Endothelial cell of umbilical vein (primary cell): ENCODE measurements around the gene GPRC5D. TPM values are rescaled to one million over a fixed set of nuclear protein-coding genes. Genes with fewer than 3 reads are reported as not detected.

Source experiments
- BruUV-seq: library from RNA; stranded (reverse); fragments of 400-500 nt; replicated peaks from 2 replicates; lab custom pipeline; 2021; lab: Mats Ljungman, UMichigan
- CTCF ChIA-PET: fragments of 300-600, 350-600 bp; sonication (Branson Sonifier 250); formaldehyde crosslinking; loops from one replicate; lab custom pipeline; 2021; ENCODE audit warnings: antibody characterized with exemption, inconsistent platforms; lab: Charles Lee
- POLR2A ChIA-PET: fragments of 300-600, 350-600 bp; sonication (Branson Sonifier 250); formaldehyde crosslinking; loops from one replicate; lab custom pipeline; 2021; ENCODE audit warnings: antibody characterized with exemption, inconsistent platforms; lab: Charles Lee
- DNase-seq: peaks from one replicate; pipeline ENCODE4 v3.0.0-alpha.2; 2011; ENCODE audit warnings: low read depth, low spot score
- FAIRE-seq: peaks from 2 replicates; lab custom pipeline; 2011; peaks lifted over from hg19 to GRCh38; lab: Jason Lieb, UNC
- H2AFZ ChIP-seq: 2 replicates; pipeline ENCODE4 v1.6.0; 2012; ENCODE audit warnings: low read depth, low read length, control low read depth, inconsistent platforms
- H3K27ac ChIP-seq: 2 replicates; pipeline ENCODE4 v1.5.1; 2011; ENCODE audit warnings: low read depth, mild to moderate bottlenecking, control low read depth, low read length, moderate library complexity; ENCODE audit not compliant: insufficient read depth
- H3K27me3 ChIP-seq, 2 experiments: 2 replicates each; pipeline versions ENCODE4 v1.6.0 to v1.6.1; 2011; ENCODE audit warnings: low read length in 2 of 2, mixed read lengths in 1 of 2; ENCODE audit not compliant: control insufficient read depth in 2 of 2, insufficient read depth in 2 of 2
- H3K36me3 ChIP-seq, 2 experiments: 2 replicates in 1 of 2; 3 replicates in 1 of 2; pipeline ENCODE4 v1.5.1; 2011; ENCODE audit warnings: low read length in 2 of 2, mild to moderate bottlenecking in 1 of 2, moderate library complexity in 1 of 2; ENCODE audit not compliant: control insufficient read depth in 2 of 2, insufficient read depth in 2 of 2; ENCODE audit errors: extremely low read depth in 1 of 2
- H3K4me1 ChIP-seq: 3 replicates; pipeline ENCODE4 v1.5.1; 2011; ENCODE audit warnings: mild to moderate bottlenecking, low read length; ENCODE audit not compliant: control insufficient read depth, insufficient read depth; ENCODE audit errors: extremely low read depth
- H3K4me2 ChIP-seq: 2 replicates; pipeline ENCODE4 v1.6.1; 2011; ENCODE audit warnings: low read length, control low read depth, mixed read lengths; ENCODE audit not compliant: insufficient read depth
- H3K4me3 ChIP-seq, 3 experiments: fragments of 200-600 bp in 1 of 3; sonication (generic), shearing (Covaris generic) in 1 of 3; replicated peaks in 1 of 3; 2 replicates each; pipeline ENCODE4 v1.5.1; 2011 to 2016; ENCODE audit warnings: control low read depth in 3 of 3, low read length in 3 of 3, mild to moderate bottlenecking in 2 of 3, inconsistent platforms in 1 of 3, low read depth in 1 of 3, moderate library complexity in 1 of 3; ENCODE audit not compliant: insufficient read depth in 1 of 3
- H3K79me2 ChIP-seq: 2 replicates; pipeline ENCODE4 v1.6.0; 2012; ENCODE audit warnings: low read length, inconsistent platforms; ENCODE audit not compliant: control insufficient read depth, insufficient read depth
- H3K9ac ChIP-seq: replicated peaks from 2 replicates; pipeline ENCODE3; 2011; ENCODE audit warnings: low read length, control low read depth; ENCODE audit not compliant: insufficient read depth; ENCODE audit errors: extremely low read depth
- H3K9me1 ChIP-seq: replicated peaks from 3 replicates; pipeline ENCODE4 v1.6.0; 2011; ENCODE audit warnings: mild to moderate bottlenecking, low read length; ENCODE audit not compliant: control insufficient read depth, insufficient read depth; ENCODE audit errors: extremely low read depth
- H3K9me3 ChIP-seq: replicated peaks from 2 replicates; pipeline ENCODE4 v1.5.1; 2012; ENCODE audit warnings: low read length, inconsistent platforms; ENCODE audit not compliant: control insufficient read depth, insufficient read depth
- H4K20me1 ChIP-seq: replicated peaks from 2 replicates; pipeline ENCODE3; 2011; ENCODE audit warnings: mild to moderate bottlenecking, low read length; ENCODE audit not compliant: control insufficient read depth, insufficient read depth; ENCODE audit errors: extremely low read depth
- CTCF ChIP-seq, 2 donors: IDR thresholded peaks; 1 replicate in 1 of 2; 2 replicates in 1 of 2; pipeline ENCODE4 v1.5.1; 2011; ENCODE audit warnings: low read length in 2 of 2, mild to moderate bottlenecking in 2 of 2, moderate library complexity in 2 of 2, control low read depth in 1 of 2, inconsistent platforms in 1 of 2, low read depth in 1 of 2; ENCODE audit not compliant: insufficient read depth in 1 of 2; ENCODE audit errors: extremely low read depth in 1 of 2
- EZH2 ChIP-seq: IDR thresholded peaks from 2 replicates; pipeline ENCODE4 v1.6.1; 2012; ENCODE audit warnings: borderline replicate concordance, low read depth, mild to moderate bottlenecking, moderate library complexity, low read length, inconsistent platforms; ENCODE audit not compliant: severe bottlenecking
- FOS ChIP-seq: IDR thresholded peaks from 2 replicates; pipeline ENCODE4 v1.6.1; 2011; ENCODE audit warnings: mild to moderate bottlenecking, low read length, moderate library complexity, borderline replicate concordance; ENCODE audit not compliant: insufficient read depth
- GATA2 ChIP-seq: IDR thresholded peaks from 2 replicates; pipeline ENCODE4 v1.7.0; 2011; ENCODE audit warnings: low read depth, mild to moderate bottlenecking, moderate library complexity, mixed read lengths, low read length; ENCODE audit not compliant: insufficient read length, insufficient read depth
- JUN ChIP-seq: IDR thresholded peaks from 2 replicates; pipeline ENCODE4 v1.6.1; 2011; ENCODE audit warnings: borderline replicate concordance, low read depth; ENCODE audit not compliant: insufficient read length, insufficient read depth
- MYC ChIP-seq: IDR thresholded peaks from one replicate; pipeline ENCODE4 v1.6.1; 2011; ENCODE audit warnings: mild to moderate bottlenecking, low read depth, low read length
- POLR2A ChIP-seq: IDR thresholded peaks from 2 replicates; pipeline ENCODE4 v1.6.1; 2012; ENCODE audit warnings: low read depth, mild to moderate bottlenecking, control low read depth, low read length
- POLR2AphosphoS5 ChIP-seq: IDR thresholded peaks from 2 replicates; pipeline ENCODE4 v1.6.1; 2012; ENCODE audit warnings: low read depth, mild to moderate bottlenecking, control low read depth, low read length, moderate library complexity; ENCODE audit not compliant: insufficient read depth
- dilution Hi-C: fragments of 300-500 bp; cut with MboI; formaldehyde crosslinking; loops from one replicate; pipeline ENCODE4 v1.15.0; 2019; ENCODE audit warnings: low sequenced_read_pairs; ENCODE audit not compliant: extremely low pct_ligation_motif_present
- intact Hi-C: fragments of 100-400 bp; cut with micrococcal nuclease; formaldehyde crosslinking; loops from one replicate; pipeline ENCODE4 v1.10.0; 2022
- polyA plus RNA-seq, 4 experiments: library from polyadenylated mRNA; depleted of rRNA in 3 of 4; stranded (reverse) in 3 of 4; unstranded in 1 of 4; fragments of >200 nt; gene quantifications; 2 replicates each; pipeline versions ENCODE4 v1.2.1 to v1.2.3, GENCODE V29; 2011 to 2012; ENCODE audit warnings: missing spikeins in 1 of 4
- total RNA-seq: library from RNA; stranded (reverse); gene quantifications from 2 replicates; pipeline ENCODE4 v1.2.3, GENCODE V29; 2021
- TF ChIP-seq, protein P1 (sequence below): IDR thresholded peaks from 2 replicates; pipeline ENCODE4 v1.6.1; 2011; ENCODE audit not compliant: insufficient read depth, insufficient read length

The GPRC5D gene
- total and polyA plus RNA-seq, 2 donors (not counting 3 experiments of a cell fraction or from before 2014, with no cell fraction given), result not detected

- no peak for DNase-seq
- POLR2A ChIA-PET, result no interaction called here
- Histone ChIP-seq H3K27me3 (no peaks in the 10 kb centered on the region), H3K9ac (no peak overlapping the region), H4K20me1 (no peaks in the 10 kb centered on the region), H3K27ac (no peak overlapping the region), H3K9me3 (no peaks in the 10 kb centered on the region), H3K4me2 (no peak overlapping the region), H3K36me3 (no peaks in the 10 kb centered on the region), H2AFZ (no peak overlapping the region), H3K9me1 (no peaks in the 10 kb centered on the region), H3K4me3 (no peak overlapping the region), H3K4me1 (no peaks in the 10 kb centered on the region), H3K79me2 (no peaks in the 10 kb centered on the region)
- dilution Hi-C loops, result no loop called here
- no TSS peak for BruUV-seq
- TF ChIP-seq FOS (no peak), POLR2AphosphoS5 (no peak), MYC (no peak), JUN (no peak)
- CTCF ChIA-PET, result no interaction called here
- FAIRE-seq, result no peak
- intact Hi-C loops, result no loop called here
Observed at GRCh38 chr12:12938541-12938940, 13.4 kb downstream of the GPRC5D start.

DNA sequence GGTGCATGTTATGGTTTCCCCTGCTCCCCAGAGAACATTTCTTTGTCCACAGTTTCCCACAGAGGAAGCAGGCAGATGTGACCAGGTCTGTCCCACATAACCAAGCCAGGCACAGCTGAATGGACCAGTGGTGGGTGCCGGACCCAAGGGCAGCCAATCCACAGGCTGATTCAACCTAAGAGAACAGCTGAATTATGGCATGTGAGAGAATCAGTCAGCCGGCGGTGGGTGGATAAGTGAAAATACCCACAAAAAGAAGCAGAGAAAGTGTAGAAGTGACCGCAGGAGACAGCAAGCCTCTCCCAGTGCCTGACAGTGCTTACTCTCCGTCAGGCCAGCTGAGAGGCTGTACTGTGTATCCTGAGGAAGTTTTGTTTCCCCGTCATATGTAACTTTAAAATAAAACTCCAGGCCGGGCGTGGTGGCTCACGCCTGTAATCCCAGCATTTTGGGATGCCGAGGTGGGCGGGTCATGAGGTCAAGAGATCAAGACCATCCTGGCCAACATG is 14.9 kb downstream of the GPRC5D start:
- POLR2A ChIA-PET, result no interaction called here
- Histone ChIP-seq H3K79me2 (no peaks in the 10 kb centered on the region), H3K27ac (no peak overlapping the region), H3K9me3 (no peaks in the 10 kb centered on the region), H3K27me3 (no peaks in the 10 kb centered on the region), H3K36me3 (no peaks in the 10 kb centered on the region), H3K9me1 (no peaks in the 10 kb centered on the region), H3K9ac (no peak overlapping the region), H3K4me2 (no peak overlapping the region), H3K4me1 (no peaks in the 10 kb centered on the region), H3K4me3 (no peak overlapping the region), H2AFZ (no peak overlapping the region), H4K20me1 (no peaks in the 10 kb centered on the region)
- no TSS peak for BruUV-seq
- intact Hi-C loops (no loop called here), dilution Hi-C loops (no loop called here)
- DNase-seq, result no peak
- TF ChIP-seq EZH2, result no peak
- TF ChIP-seq MYC, result no peak
- TF ChIP-seq CTCF (IDR thresholded peaks at IDR 0.05; ENCODE audit: extremely low read depth in 1 of 2, insufficient read depth in 1 of 2, low read depth in 1 of 2, low read length in 2 of 2), result no peak
- TF ChIP-seq GATA2, result no peak
- TF ChIP-seq POLR2AphosphoS5, result no peak
- TF ChIP-seq POLR2A, result no peak
- TF ChIP-seq, protein P1, sequence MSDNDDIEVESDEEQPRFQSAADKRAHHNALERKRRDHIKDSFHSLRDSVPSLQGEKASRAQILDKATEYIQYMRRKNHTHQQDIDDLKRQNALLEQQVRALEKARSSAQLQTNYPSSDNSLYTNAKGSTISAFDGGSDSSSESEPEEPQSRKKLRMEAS, result no peak
- no peak for TF ChIP-seq FOS
- TF ChIP-seq JUN, result no peak
- CTCF ChIA-PET, result interaction anchor here (1.9 kb wide), 1 partner anchor 18 kb away, joined by 4 read pairs; no protein-coding TSS in a partner anchor
- FAIRE-seq, result no peak
